ENCODE data around the gene FKBP8.

DNA sequence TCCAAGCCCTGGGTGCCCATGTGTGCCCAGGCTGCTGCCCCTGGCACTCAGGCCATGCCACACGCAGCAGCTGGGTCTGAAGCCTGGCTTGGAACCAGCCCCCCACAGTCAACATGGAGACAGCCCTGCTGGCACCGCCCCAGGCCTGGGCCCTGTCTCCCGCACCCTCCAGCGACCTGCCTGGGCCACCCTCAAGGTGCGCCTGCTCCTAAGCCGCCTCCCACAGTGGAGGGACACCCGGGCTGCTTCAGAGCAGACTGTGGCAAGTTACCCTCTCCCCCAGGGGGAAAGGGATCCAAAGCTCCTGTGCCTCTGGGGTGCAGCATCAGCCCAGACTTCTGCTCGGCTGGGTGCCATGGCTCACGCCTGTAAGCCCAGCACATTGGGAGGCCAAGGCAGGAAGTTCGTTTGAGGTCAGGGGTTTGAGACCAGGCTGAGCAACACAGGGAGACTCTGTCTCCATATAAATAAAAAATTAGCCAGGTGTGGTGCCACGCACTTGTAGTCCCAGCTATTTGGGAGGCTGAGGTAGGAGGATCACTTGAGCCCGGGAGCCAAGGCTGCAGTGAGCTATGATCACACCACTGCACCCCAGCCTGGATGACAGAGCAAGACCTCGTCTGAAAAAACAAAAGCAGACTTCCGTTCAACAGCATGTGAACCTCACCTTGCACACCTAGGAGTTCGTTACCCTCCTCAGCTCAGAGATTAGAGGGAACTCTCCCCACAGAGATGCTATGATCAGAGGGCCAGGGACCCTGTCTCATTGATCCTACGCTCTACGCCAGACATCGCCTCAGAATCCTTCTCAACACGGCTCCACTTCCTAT, 37.1 kb downstream of the FKBP8 start:
- TF ChIP-seq POLR2A (IDR thresholded peaks at IDR 0.05) = no peak
- TF ChIP-seq, protein P1, sequence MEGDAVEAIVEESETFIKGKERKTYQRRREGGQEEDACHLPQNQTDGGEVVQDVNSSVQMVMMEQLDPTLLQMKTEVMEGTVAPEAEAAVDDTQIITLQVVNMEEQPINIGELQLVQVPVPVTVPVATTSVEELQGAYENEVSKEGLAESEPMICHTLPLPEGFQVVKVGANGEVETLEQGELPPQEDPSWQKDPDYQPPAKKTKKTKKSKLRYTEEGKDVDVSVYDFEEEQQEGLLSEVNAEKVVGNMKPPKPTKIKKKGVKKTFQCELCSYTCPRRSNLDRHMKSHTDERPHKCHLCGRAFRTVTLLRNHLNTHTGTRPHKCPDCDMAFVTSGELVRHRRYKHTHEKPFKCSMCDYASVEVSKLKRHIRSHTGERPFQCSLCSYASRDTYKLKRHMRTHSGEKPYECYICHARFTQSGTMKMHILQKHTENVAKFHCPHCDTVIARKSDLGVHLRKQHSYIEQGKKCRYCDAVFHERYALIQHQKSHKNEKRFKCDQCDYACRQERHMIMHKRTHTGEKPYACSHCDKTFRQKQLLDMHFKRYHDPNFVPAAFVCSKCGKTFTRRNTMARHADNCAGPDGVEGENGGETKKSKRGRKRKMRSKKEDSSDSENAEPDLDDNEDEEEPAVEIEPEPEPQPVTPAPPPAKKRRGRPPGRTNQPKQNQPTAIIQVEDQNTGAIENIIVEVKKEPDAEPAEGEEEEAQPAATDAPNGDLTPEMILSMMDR (IDR thresholded peaks at IDR 0.05) = no peak
